Measurements from ENCODE around the gene ATXN2. TPM values are rescaled to one million over a fixed set of nuclear protein-coding genes. Genes with fewer than 3 reads are reported as not detected.

ATXN2 gene
- total and polyA plus RNA-seq, 4 donors = 11.5 to 33.1 (median 22.1) TPM

- Histone ChIP-seq H3K27ac (ENCODE audit: low read depth in 1 of 2, low read length in 2 of 2) (peak overlapping the region; percentile 61 to 84), H3K9ac (ENCODE audit: low read depth in 1 of 2, low read length in 2 of 2) (peak overlapping the region; percentile 3 to 57), H3K27me3 (ENCODE audit: control insufficient read depth in 4 of 4, insufficient read depth in 4 of 4, low read length in 3 of 4) (no peaks in the 10 kb centered on the region), H3K36me3 (ENCODE audit: control insufficient read depth in 4 of 4, insufficient read depth in 3 of 4, low read depth in 1 of 4, low read length in 3 of 4) (peaks cover 11 to 29% (median 23%) of the 10 kb centered on the region in 4 donors), H3K4me3 (ENCODE audit: low read depth in 1 of 3, low read length in 3 of 3) (no peak overlapping the region), H3K9me3 (ENCODE audit: control insufficient read depth in 4 of 4, low read length in 3 of 4) (no peaks in the 10 kb centered on the region), H3K4me1 (ENCODE audit: control insufficient read depth in 4 of 4, insufficient read depth in 4 of 4, low read length in 3 of 4) (peaks cover 14 to 32% (median 27%) of the 10 kb centered on the region in 4 donors)
- DNase-seq (ENCODE audit: low spot score) = peak; percentile 34
- TF ChIP-seq HNF4G (IDR thresholded peaks at IDR 0.05) = no peak
- TF ChIP-seq FOXA2 (IDR thresholded peaks at IDR 0.05) = no peak
- TF ChIP-seq, protein P1, sequence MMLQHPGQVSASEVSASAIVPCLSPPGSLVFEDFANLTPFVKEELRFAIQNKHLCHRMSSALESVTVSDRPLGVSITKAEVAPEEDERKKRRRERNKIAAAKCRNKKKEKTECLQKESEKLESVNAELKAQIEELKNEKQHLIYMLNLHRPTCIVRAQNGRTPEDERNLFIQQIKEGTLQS (IDR thresholded peaks at IDR 0.05) = no peak
- TF ChIP-seq RXRA (IDR thresholded peaks at IDR 0.05) = peak; percentile 28 to 40
- no peak for TF ChIP-seq EGR1 (IDR thresholded peaks at IDR 0.05; ENCODE audit: low read depth in 2 of 2)
- no peak for TF ChIP-seq FOXA1 (IDR thresholded peaks at IDR 0.05)
- peak in 1 of 2 donors; percentile 48 for TF ChIP-seq RAD21 (IDR thresholded peaks at IDR 0.05)
- TF ChIP-seq JUND (IDR thresholded peaks at IDR 0.05) = peak in 1 of 2 donors; percentile 16
- TF ChIP-seq SP1 (IDR thresholded peaks at IDR 0.05) = peak; percentile 57
- peak; percentile 97 for TF ChIP-seq NR2F2 (IDR thresholded peaks at IDR 0.05)
- TF ChIP-seq TAF1 (conservative IDR thresholded peaks at IDR 0.05) = no peak
- TF ChIP-seq MAX (IDR thresholded peaks at IDR 0.05) = no peak
- no peak for TF ChIP-seq CTCF (IDR thresholded peaks at IDR 0.05; ENCODE audit: low read depth, low read length, missing input control)
- no peak for TF ChIP-seq GABPA (IDR thresholded peaks at IDR 0.05 in 1 of 2, conservative IDR thresholded peaks at IDR 0.05 in 1 of 2)
- TF ChIP-seq REST (IDR thresholded peaks at IDR 0.05) = no peak
- peak; percentile 18 for TF ChIP-seq YY1 (IDR thresholded peaks at IDR 0.05)
- peak; percentile 55 to 68 for TF ChIP-seq HNF4A (conservative IDR thresholded peaks at IDR 0.05)
- TF ChIP-seq, protein P2, sequence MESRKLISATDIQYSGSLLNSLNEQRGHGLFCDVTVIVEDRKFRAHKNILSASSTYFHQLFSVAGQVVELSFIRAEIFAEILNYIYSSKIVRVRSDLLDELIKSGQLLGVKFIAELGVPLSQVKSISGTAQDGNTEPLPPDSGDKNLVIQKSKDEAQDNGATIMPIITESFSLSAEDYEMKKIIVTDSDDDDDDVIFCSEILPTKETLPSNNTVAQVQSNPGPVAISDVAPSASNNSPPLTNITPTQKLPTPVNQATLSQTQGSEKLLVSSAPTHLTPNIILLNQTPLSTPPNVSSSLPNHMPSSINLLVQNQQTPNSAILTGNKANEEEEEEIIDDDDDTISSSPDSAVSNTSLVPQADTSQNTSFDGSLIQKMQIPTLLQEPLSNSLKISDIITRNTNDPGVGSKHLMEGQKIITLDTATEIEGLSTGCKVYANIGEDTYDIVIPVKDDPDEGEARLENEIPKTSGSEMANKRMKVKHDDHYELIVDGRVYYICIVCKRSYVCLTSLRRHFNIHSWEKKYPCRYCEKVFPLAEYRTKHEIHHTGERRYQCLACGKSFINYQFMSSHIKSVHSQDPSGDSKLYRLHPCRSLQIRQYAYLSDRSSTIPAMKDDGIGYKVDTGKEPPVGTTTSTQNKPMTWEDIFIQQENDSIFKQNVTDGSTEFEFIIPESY (IDR thresholded peaks at IDR 0.05) = no peak
- WGBS = 36% methylated on average over 6 of the region's 6 CpGs
Measured at GRCh38 chr12:111445726-111446581, 153.2 kb downstream of the ATXN2 start.

Measured in liver (tissue), 9 donors.